ENCODE data around the gene MZB1.

Gene MZB1

GRCh38 chr5:139414581-139415130 is 24.9 kb upstream of the MZB1 start:
- Histone ChIP-seq H2BK15ac (ENCODE audit: low read depth, poor library complexity, severe bottlenecking) (no peak overlapping the region), H2BK12ac (ENCODE audit: low read length in 2 of 2) (no peak overlapping the region), H3K9ac (ENCODE audit: low read length) (no peak overlapping the region), H4K91ac (ENCODE audit: low read length) (no peak overlapping the region), H4K8ac (ENCODE audit: low read length) (no peak overlapping the region), H3K27ac (ENCODE audit: low read length, poor library complexity, severe bottlenecking) (no peak overlapping the region), H3K36me3 (ENCODE audit: control insufficient read depth in 1 of 2, insufficient read depth in 2 of 2, low read depth in 1 of 2, low read length in 2 of 2) (peaks cover 34 to 58% of the 10 kb centered on the region in 2 experiments), H2AK5ac (ENCODE audit: low read length, severe bottlenecking) (no peak overlapping the region), H3K79me1 (replicated peaks; ENCODE audit: low read length, poor library complexity, severe bottlenecking) (peaks cover 1% of the 10 kb centered on the region), H3K4me2 (ENCODE audit: low read length, poor library complexity, severe bottlenecking) (no peak overlapping the region), H3K27me3 (ENCODE audit: control insufficient read depth in 1 of 2, insufficient read depth in 1 of 2, low read length in 2 of 2) (no peaks in the 10 kb centered on the region), H3K18ac (ENCODE audit: low read depth in 1 of 2, low read length in 2 of 2) (no peak overlapping the region), H3K4me3 (ENCODE audit: insufficient read depth in 1 of 2, low read depth in 1 of 2, low read length in 2 of 2) (no peak overlapping the region), H2BK120ac (ENCODE audit: low read depth, low read length) (no peak overlapping the region), H3K9me3 (ENCODE audit: control insufficient read depth, low read length) (no peaks in the 10 kb centered on the region), H3K4me1 (ENCODE audit: control insufficient read depth, insufficient read depth, low read depth, low read length) (peaks cover 8% of the 10 kb centered on the region), H3K4ac (ENCODE audit: low read depth in 1 of 2, low read length in 2 of 2) (no peak overlapping the region), H3K14ac (ENCODE audit: low read length in 2 of 2) (peak overlapping the region in 1 of 2 experiments; percentile 44), H2BK5ac (ENCODE audit: low read depth, low read length, poor library complexity, severe bottlenecking) (no peak overlapping the region), H2AFZ (ENCODE audit: low read depth, low read length) (no peak overlapping the region), H3K23ac (ENCODE audit: low read length in 2 of 2) (no peak overlapping the region)
- WGBS, result 96% methylated on average over 8 of the region's 9 CpGs
- DNase-seq, result no peak

GRCh38 chr5:139413963-139414362 is 24.2 kb upstream of the MZB1 start:
- 95% methylated on average over 4 of the region's 6 CpGs for whole genome bisulfite sequencing
- Histone ChIP-seq H3K27me3 (ENCODE audit: control insufficient read depth in 1 of 2, insufficient read depth in 1 of 2, low read length in 2 of 2) (no peaks in the 10 kb centered on the region), H3K4me3 (ENCODE audit: insufficient read depth in 1 of 2, low read depth in 1 of 2, low read length in 2 of 2) (no peak overlapping the region), H3K4me1 (ENCODE audit: control insufficient read depth, insufficient read depth, low read depth, low read length) (peaks cover 8% of the 10 kb centered on the region), H3K14ac (ENCODE audit: low read length in 2 of 2) (no peak overlapping the region), H3K36me3 (ENCODE audit: control insufficient read depth in 1 of 2, insufficient read depth in 2 of 2, low read depth in 1 of 2, low read length in 2 of 2) (peaks cover 28 to 51% of the 10 kb centered on the region in 2 experiments), H2BK5ac (ENCODE audit: low read depth, low read length, poor library complexity, severe bottlenecking) (no peak overlapping the region), H3K79me1 (replicated peaks; ENCODE audit: low read length, poor library complexity, severe bottlenecking) (peaks cover 1% of the 10 kb centered on the region), H4K91ac (ENCODE audit: low read length) (no peak overlapping the region), H3K4me2 (ENCODE audit: low read length, poor library complexity, severe bottlenecking) (no peak overlapping the region), H2BK12ac (ENCODE audit: low read length in 2 of 2) (no peak overlapping the region), H2BK120ac (ENCODE audit: low read depth, low read length) (no peak overlapping the region), H3K9me3 (ENCODE audit: control insufficient read depth, low read length) (no peaks in the 10 kb centered on the region), H3K18ac (ENCODE audit: low read depth in 1 of 2, low read length in 2 of 2) (no peak overlapping the region), H2BK15ac (ENCODE audit: low read depth, poor library complexity, severe bottlenecking) (no peak overlapping the region), H3K23ac (ENCODE audit: low read length in 2 of 2) (no peak overlapping the region), H2AK5ac (ENCODE audit: low read length, severe bottlenecking) (no peak overlapping the region), H4K8ac (ENCODE audit: low read length) (no peak overlapping the region), H3K9ac (ENCODE audit: low read length) (no peak overlapping the region), H2AFZ (ENCODE audit: low read depth, low read length) (no peak overlapping the region), H3K27ac (ENCODE audit: low read length, poor library complexity, severe bottlenecking) (no peak overlapping the region), H3K4ac (ENCODE audit: low read depth in 1 of 2, low read length in 2 of 2) (no peak overlapping the region)
- no peak for DNase-seq

- no peak overlapping the region for H3K27ac ChIP-seq (ENCODE audit: low read length, poor library complexity, severe bottlenecking)
- no peak overlapping the region for H2BK12ac ChIP-seq (ENCODE audit: low read length in 2 of 2)
- H4K91ac ChIP-seq (ENCODE audit: low read length), result no peak overlapping the region
- H3K4me1 ChIP-seq (ENCODE audit: control insufficient read depth, insufficient read depth, low read depth, low read length), result peaks cover 8% of the 10 kb centered on the region
- H3K36me3 ChIP-seq (ENCODE audit: control insufficient read depth in 1 of 2, insufficient read depth in 2 of 2, low read depth in 1 of 2, low read length in 2 of 2), result peaks cover 26 to 43% of the 10 kb centered on the region in 2 experiments
- H3K27me3 ChIP-seq (ENCODE audit: control insufficient read depth in 1 of 2, insufficient read depth in 1 of 2, low read length in 2 of 2), result no peaks in the 10 kb centered on the region
- no peaks in the 10 kb centered on the region for H3K9me3 ChIP-seq (ENCODE audit: control insufficient read depth, low read length)
- no peak overlapping the region for H2AFZ ChIP-seq (ENCODE audit: low read depth, low read length)
- no peak overlapping the region for H3K18ac ChIP-seq (ENCODE audit: low read depth in 1 of 2, low read length in 2 of 2)
- WGBS, result 100% methylated on average over 6 of the region's 6 CpGs
- H2BK5ac ChIP-seq (ENCODE audit: low read depth, low read length, poor library complexity, severe bottlenecking), result no peak overlapping the region
- H2BK15ac ChIP-seq (ENCODE audit: low read depth, poor library complexity, severe bottlenecking), result no peak overlapping the region
- H2BK120ac ChIP-seq (ENCODE audit: low read depth, low read length), result no peak overlapping the region
- H3K4me2 ChIP-seq (ENCODE audit: low read length, poor library complexity, severe bottlenecking), result no peak overlapping the region
- peaks cover 1% of the 10 kb centered on the region for H3K79me1 ChIP-seq (replicated peaks; ENCODE audit: low read length, poor library complexity, severe bottlenecking)
- DNase-seq, result no peak
- H3K23ac ChIP-seq (ENCODE audit: low read length in 2 of 2), result no peak overlapping the region
- H3K4ac ChIP-seq (ENCODE audit: low read depth in 1 of 2, low read length in 2 of 2), result no peak overlapping the region
- no peak overlapping the region for H3K4me3 ChIP-seq (ENCODE audit: insufficient read depth in 1 of 2, low read depth in 1 of 2, low read length in 2 of 2)
- H3K9ac ChIP-seq (ENCODE audit: low read length), result no peak overlapping the region
- no peak overlapping the region for H3K14ac ChIP-seq (ENCODE audit: low read length in 2 of 2)
- H2AK5ac ChIP-seq (ENCODE audit: low read length, severe bottlenecking), result no peak overlapping the region
- H4K8ac ChIP-seq (ENCODE audit: low read length), result no peak overlapping the region
Measured at GRCh38 chr5:139413153-139413552, 23.4 kb upstream of the MZB1 start.

GRCh38 chr5:139410993-139411828 is 21.5 kb upstream of the MZB1 start:
- WGBS, result 84% methylated on average over 12 of the region's 17 CpGs

More at GRCh38 chr5:139410993-139411828, 21.5 kb upstream of the MZB1 start:
- H2BK15ac ChIP-seq (ENCODE audit: low read depth, poor library complexity, severe bottlenecking), result no peak overlapping the region
- peak; percentile 51 for DNase-seq
- no peak overlapping the region for H2BK5ac ChIP-seq (ENCODE audit: low read depth, low read length, poor library complexity, severe bottlenecking)
- no peaks in the 10 kb centered on the region for H3K79me1 ChIP-seq (replicated peaks; ENCODE audit: low read length, poor library complexity, severe bottlenecking)
- no peak overlapping the region for H4K91ac ChIP-seq (ENCODE audit: low read length)
- H3K4me3 ChIP-seq (ENCODE audit: insufficient read depth in 1 of 2, low read depth in 1 of 2, low read length in 2 of 2), result no peak overlapping the region
- H4K8ac ChIP-seq (ENCODE audit: low read length), result no peak overlapping the region
- H2BK12ac ChIP-seq (ENCODE audit: low read length in 2 of 2), result no peak overlapping the region
- peaks cover 4% of the 10 kb centered on the region for H3K4me1 ChIP-seq (ENCODE audit: control insufficient read depth, insufficient read depth, low read depth, low read length)
- no peak overlapping the region for H2AFZ ChIP-seq (ENCODE audit: low read depth, low read length)
- H3K23ac ChIP-seq (ENCODE audit: low read length in 2 of 2), result no peak overlapping the region
- H3K4me2 ChIP-seq (ENCODE audit: low read length, poor library complexity, severe bottlenecking), result no peak overlapping the region
- no peak overlapping the region for H2BK120ac ChIP-seq (ENCODE audit: low read depth, low read length)
- peaks cover 17 to 31% of the 10 kb centered on the region in 2 experiments for H3K36me3 ChIP-seq (ENCODE audit: control insufficient read depth in 1 of 2, insufficient read depth in 2 of 2, low read depth in 1 of 2, low read length in 2 of 2)
- no peak overlapping the region for H3K4ac ChIP-seq (ENCODE audit: low read depth in 1 of 2, low read length in 2 of 2)
- peak overlapping the region; percentile 84 for H3K9ac ChIP-seq (ENCODE audit: low read length)
- no peaks in the 10 kb centered on the region for H3K9me3 ChIP-seq (ENCODE audit: control insufficient read depth, low read length)
- no peaks in the 10 kb centered on the region for H3K27me3 ChIP-seq (ENCODE audit: control insufficient read depth in 1 of 2, insufficient read depth in 1 of 2, low read length in 2 of 2)
- H3K14ac ChIP-seq (ENCODE audit: low read length in 2 of 2), result no peak overlapping the region
- H3K18ac ChIP-seq (ENCODE audit: low read depth in 1 of 2, low read length in 2 of 2), result no peak overlapping the region
- H2AK5ac ChIP-seq (ENCODE audit: low read length, severe bottlenecking), result no peak overlapping the region
- H3K27ac ChIP-seq (ENCODE audit: low read length, poor library complexity, severe bottlenecking), result no peak overlapping the region
